Neural progenitor cell (in vitro differentiated cells): ENCODE data around the gene ADSS1.

Experiments
- CTCF ChIP-seq: fragments of 200-600 bp; sonication (generic); IDR thresholded peaks from 2 replicates; pipeline ENCODE4 v1.5.1; 2017; ENCODE audit warnings: antibody characterized with exemption, mild to moderate bottlenecking
- EZH2 ChIP-seq: fragments of 200-600 bp; sonication (generic); IDR thresholded peaks from 2 replicates; pipeline ENCODE4 v1.6.1; 2017; ENCODE audit warnings: antibody characterized with exemption, mild to moderate bottlenecking, moderate library complexity

DNA sequence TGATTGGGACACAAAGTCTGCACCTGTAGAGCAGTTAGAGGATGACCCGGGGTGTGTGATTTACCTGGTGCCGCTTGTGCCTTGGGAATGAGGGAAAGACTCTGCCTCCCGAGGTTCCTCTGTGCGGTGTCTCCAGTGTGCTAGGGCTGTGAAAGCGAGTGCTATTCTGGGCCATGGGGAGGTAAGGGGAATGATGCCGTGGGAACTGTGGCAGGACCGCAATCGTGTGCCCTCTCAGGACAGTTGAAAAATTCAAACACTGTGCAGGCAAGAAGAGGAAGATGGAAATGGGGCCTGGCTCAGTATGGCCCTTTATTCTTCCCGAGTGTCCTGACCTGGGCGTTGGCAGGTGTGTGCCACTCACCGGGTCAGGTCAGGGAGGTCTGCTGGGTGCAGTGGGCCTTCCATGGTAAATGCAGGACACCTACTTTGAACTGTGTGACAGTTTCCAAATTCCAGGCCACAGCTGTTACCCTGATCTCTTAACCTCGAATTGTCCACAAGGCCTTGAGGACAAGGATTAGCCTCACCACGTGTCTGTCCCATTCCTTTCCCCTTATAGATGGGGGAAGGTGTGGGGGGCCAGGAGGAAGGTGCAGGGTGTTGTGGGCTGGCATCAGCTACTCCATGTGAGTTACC is 30.3 kb downstream of the ADSS1 start:
- TF ChIP-seq CTCF (no peak), EZH2 (no peak)
